ENCODE measurements around the gene MLXIP.

- TF ChIP-seq POLR2AphosphoS5 (IDR thresholded peaks at IDR 0.05; ENCODE audit: borderline replicate concordance, low read depth, low read length): no peak
- no peak for TF ChIP-seq EZH2 (IDR thresholded peaks at IDR 0.05)
- TF ChIP-seq FOXP2 (optimal IDR thresholded peaks at IDR 0.05; ENCODE audit: control extremely low read depth, extremely low read length, insufficient read depth): no peak
These were observed 19.6 kb downstream of the MLXIP start for GRCh38 chr12:122097927-122098756.

All from SK-N-MC (cell line).